T-cell (primary cell): Measurements from ENCODE around the gene ADAMTSL1. TPM values are rescaled to one million over a fixed set of nuclear protein-coding genes. Genes with fewer than 3 reads are reported as not detected.

Experiments used
- ATAC-seq, 4 experiments: fragments of 200-7000 bp in 3 of 4; fragments of 150-1000 bp in 1 of 4; cut with Tn5 transposase; replicated peaks in 1 of 4; 1 replicate in 3 of 4; 2 replicates in 1 of 4; pipeline ENCODE4 v1.10.0; 2021; ENCODE audit warnings: moderate library complexity in 3 of 4, mild to moderate bottlenecking in 2 of 4, moderate number of reproducible peaks in 1 of 4
- CTCF ChIA-PET, 2 donors: fragments of 300-600 bp; sonication (Branson Sonifier 250); formaldehyde crosslinking; loops; one replicate each; lab custom pipeline; 2022; ENCODE audit warnings: antibody characterized with exemption in 2 of 2; lab: Charles Lee
- POLR2A ChIA-PET, 2 donors: fragments of 300-600 bp; sonication (Branson Sonifier 250); formaldehyde crosslinking; loops; one replicate each; lab custom pipeline; 2022; ENCODE audit warnings: antibody characterized with exemption in 2 of 2; lab: Charles Lee
- DNase-seq, 35 experiments: peaks; one replicate each; pipeline versions ENCODE4 v3.0.0 to v3.0.0-alpha.2; 2013 to 2023
- H3K27ac ChIP-seq: one replicate; pipeline ENCODE4 v1.5.1; 2013; ENCODE audit warnings: low read length
- H3K27me3 ChIP-seq, 2 experiments: replicated peaks in 1 of 2; 1 replicate in 1 of 2; 2 replicates in 1 of 2; pipeline versions ENCODE4 v1.6.1 to v1.7.0; 2013; ENCODE audit warnings: low read length in 1 of 2, mixed read lengths in 1 of 2; ENCODE audit not compliant: control insufficient read depth in 2 of 2, insufficient read depth in 2 of 2; ENCODE audit errors: extremely low read depth in 1 of 2
- H3K36me3 ChIP-seq, 2 donors: 1 replicate in 1 of 2; 2 replicates in 1 of 2; pipeline versions ENCODE4 v1.6.1 to v1.7.0; 2013; ENCODE audit warnings: low read length in 1 of 2; ENCODE audit not compliant: control insufficient read depth in 2 of 2, insufficient read depth in 1 of 2; ENCODE audit errors: extremely low read depth in 1 of 2
- H3K4me1 ChIP-seq, 2 experiments: 1 replicate in 1 of 2; 2 replicates in 1 of 2; pipeline versions ENCODE4 v1.6.1 to v1.7.0; 2013; ENCODE audit warnings: low read length in 2 of 2, mixed read lengths in 1 of 2; ENCODE audit not compliant: insufficient read depth in 2 of 2, control insufficient read depth in 1 of 2; ENCODE audit errors: extremely low read depth in 1 of 2
- H3K4me3 ChIP-seq, 2 donors: 1 replicate in 1 of 2; 2 replicates in 1 of 2; pipeline versions ENCODE4 v1.5.1 to v1.7.0; 2013; ENCODE audit warnings: mild to moderate bottlenecking in 2 of 2, low read length in 1 of 2, moderate library complexity in 1 of 2; ENCODE audit not compliant: control insufficient read depth in 1 of 2; ENCODE audit errors: extremely low read depth in 1 of 2
- H3K9me3 ChIP-seq: 2 replicates; pipeline ENCODE4 v1.7.0; 2013
- H3K27ac Mint-ChIP-seq, 2 donors: one replicate each; pipeline ENCODE4 v1.8.0; 2020 to 2021; ENCODE audit warnings: mild to moderate bottlenecking in 2 of 2, mixed read lengths in 2 of 2
- H3K27me3 Mint-ChIP-seq, 2 donors: one replicate each; pipeline ENCODE4 v1.8.0; 2021 to 2022; ENCODE audit warnings: mixed read lengths in 2 of 2
- H3K36me3 Mint-ChIP-seq: one replicate; pipeline ENCODE4 v1.8.0; 2021; ENCODE audit warnings: mixed read lengths
- H3K4me1 Mint-ChIP-seq, 3 donors: one replicate each; pipeline ENCODE4 v1.8.0; 2020 to 2022; ENCODE audit warnings: mixed read lengths in 3 of 3, mild to moderate bottlenecking in 1 of 3
- H3K4me3 Mint-ChIP-seq, 3 donors: one replicate each; pipeline ENCODE4 v1.8.0; 2020 to 2022; ENCODE audit warnings: mild to moderate bottlenecking in 3 of 3, mixed read lengths in 3 of 3, moderate library complexity in 3 of 3
- H3K9me3 Mint-ChIP-seq, 3 donors: one replicate each; pipeline ENCODE4 v1.8.0; 2020 to 2022; ENCODE audit warnings: mixed read lengths in 3 of 3
- WGBS: methylation state at CpG from one replicate; pipeline ENCODE4 v1.1.5; 2013; ENCODE audit warnings: missing lambda C conversion rate; ENCODE audit not compliant: insufficient coverage; 5-methylcytosine and 5-hydroxymethylcytosine counted together
- total RNA-seq, 35 experiments: library from RNA in 6 of 35; stranded (reverse) in 6 of 35; fragments of 120-200 nt in 1 of 35; gene quantifications; one replicate each; pipeline versions ENCODE4 v1.2.1 to v1.2.4 and lab custom pipeline; 2013 to 2026

Gene ADAMTSL1
- total RNA-seq, 5 donors from 2014 or later (not counting 1 experiment from before 2014, with no cell fraction given): 0.10 TPM; not detected in 4

DNA sequence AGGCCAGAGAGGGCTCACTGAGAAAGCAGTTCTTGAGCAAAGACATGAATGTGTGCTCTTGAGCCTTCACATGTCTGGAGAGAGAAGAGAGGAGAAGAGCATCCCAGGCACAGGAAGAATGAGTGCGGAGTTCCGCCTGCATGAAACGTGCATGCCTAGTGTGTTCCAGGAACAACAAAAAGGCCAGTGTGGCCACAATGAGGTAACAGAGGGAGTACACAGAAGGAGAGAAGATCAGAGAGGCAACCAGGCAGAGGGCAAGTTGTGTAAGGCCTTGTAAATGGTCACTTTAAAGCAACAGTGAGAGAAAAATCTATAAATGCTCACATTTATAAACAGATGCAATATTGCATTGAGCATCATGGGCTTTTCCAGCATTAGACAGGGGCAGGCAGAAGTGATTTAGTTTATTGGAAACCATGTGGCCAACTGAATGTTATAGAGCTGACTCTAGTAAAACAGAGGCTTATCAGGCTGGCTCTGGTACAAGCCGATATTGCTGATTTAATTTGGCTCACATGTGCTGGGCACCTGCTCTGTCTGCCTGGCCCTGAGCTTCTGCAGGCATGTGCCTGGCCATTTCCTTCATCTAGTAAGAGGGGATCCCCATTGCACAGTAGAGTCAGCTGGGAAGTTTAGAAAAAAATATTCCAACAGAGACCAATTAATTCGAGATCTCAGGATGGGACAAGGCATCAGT, 373.8 kb downstream of the ADAMTSL1 start:
- H3K4me3 ChIP-seq: no peak overlapping the region
- Mint-ChIP-seq H3K27ac (no peak overlapping the region), H3K27me3 (peaks cover 0 to 8% of the 10 kb centered on the region in 2 donors), H3K9me3 (peaks cover 0 to 2% (median 0%) of the 10 kb centered on the region in 3 donors), H3K4me1 (no peaks in the 10 kb centered on the region), H3K36me3 (no peaks in the 10 kb centered on the region), H3K4me3 (no peak overlapping the region)
- DNase-seq (no peak), ATAC-seq (no peak)
- CTCF ChIA-PET: no interaction called here
- H3K36me3 ChIP-seq: no peaks in the 10 kb centered on the region
- no peak overlapping the region for H3K27ac ChIP-seq
- 94% methylated on average over 3 of the region's 5 CpGs for WGBS
- no peaks in the 10 kb centered on the region for H3K4me1 ChIP-seq
- H3K27me3 ChIP-seq: peaks cover 0 to 5% of the 10 kb centered on the region in 2 experiments
- no peaks in the 10 kb centered on the region for H3K9me3 ChIP-seq
- POLR2A ChIA-PET: no interaction called here

DNA sequence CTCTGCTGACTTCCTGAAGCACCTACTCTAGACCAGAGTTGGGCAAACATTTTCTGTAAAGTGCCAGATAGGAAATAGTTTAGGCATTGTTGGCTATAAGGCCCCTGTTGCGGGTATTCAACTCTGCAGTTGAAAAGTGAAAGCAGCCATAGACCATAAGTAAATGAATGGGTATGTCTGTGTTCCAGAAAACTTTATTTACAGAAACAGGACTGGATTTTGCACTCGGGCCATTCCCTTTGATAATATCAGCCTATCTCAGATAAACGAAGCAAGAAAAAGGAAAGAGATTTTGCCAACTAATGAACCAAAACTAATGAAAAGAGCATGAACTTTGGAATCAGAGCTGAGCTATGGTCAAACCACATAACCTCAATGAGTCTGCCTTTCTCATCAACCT, 374.7 kb downstream of the ADAMTSL1 start:
- Mint-ChIP-seq H3K27me3 (peaks cover 0 to 12% of the 10 kb centered on the region in 2 donors), H3K36me3 (no peaks in the 10 kb centered on the region), H3K4me1 (no peaks in the 10 kb centered on the region), H3K27ac (no peak overlapping the region), H3K9me3 (no peaks in the 10 kb centered on the region), H3K4me3 (no peak overlapping the region)
- no peaks in the 10 kb centered on the region for H3K4me1 ChIP-seq
- DNase-seq (no peak), ATAC-seq (no peak)
- H3K27me3 ChIP-seq: peaks cover 0 to 5% of the 10 kb centered on the region in 2 experiments
- no peak overlapping the region for H3K4me3 ChIP-seq
- no peak overlapping the region for H3K27ac ChIP-seq
- CTCF ChIA-PET: no interaction called here
- H3K36me3 ChIP-seq: no peaks in the 10 kb centered on the region
- POLR2A ChIA-PET: no interaction called here
- H3K9me3 ChIP-seq: no peaks in the 10 kb centered on the region
- WGBS: no CpG with 5 or more reads among the region's 3 CpGs

DNA sequence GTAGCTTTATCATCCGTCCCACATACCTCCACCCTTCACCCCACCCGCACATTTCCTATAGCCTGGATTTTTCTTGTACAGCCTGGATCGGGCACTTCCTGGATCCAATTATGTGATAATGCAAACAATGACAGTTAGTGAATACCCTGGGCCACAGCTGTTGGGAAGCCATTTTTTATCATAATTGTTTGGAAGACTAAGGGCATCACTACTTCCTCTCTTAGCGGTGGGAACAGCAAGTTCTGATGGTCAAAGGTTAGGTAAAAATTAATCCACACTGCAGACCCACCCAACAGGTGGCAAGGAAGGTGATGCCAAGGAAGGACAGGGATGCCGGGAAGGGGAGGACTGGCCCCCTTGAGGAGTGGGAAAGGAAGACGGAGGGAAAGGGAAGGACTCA, 375.3 kb downstream of the ADAMTSL1 start:
- Mint-ChIP-seq H3K9me3 (no peaks in the 10 kb centered on the region), H3K36me3 (no peaks in the 10 kb centered on the region), H3K4me1 (no peaks in the 10 kb centered on the region), H3K4me3 (no peak overlapping the region), H3K27ac (no peak overlapping the region), H3K27me3 (peaks cover 0 to 12% of the 10 kb centered on the region in 2 donors)
- Histone ChIP-seq H3K4me3 (no peak overlapping the region), H3K36me3 (no peaks in the 10 kb centered on the region), H3K4me1 (no peaks in the 10 kb centered on the region), H3K27me3 (peaks cover 0 to 5% of the 10 kb centered on the region in 2 experiments), H3K9me3 (no peaks in the 10 kb centered on the region), H3K27ac (no peak overlapping the region)
- ATAC-seq (no peak), DNase-seq (no peak)
- ChIA-PET POLR2A (no interaction called here), CTCF (no interaction called here)
- no CpG with 5 or more reads among the region's 6 CpGs for WGBS

DNA sequence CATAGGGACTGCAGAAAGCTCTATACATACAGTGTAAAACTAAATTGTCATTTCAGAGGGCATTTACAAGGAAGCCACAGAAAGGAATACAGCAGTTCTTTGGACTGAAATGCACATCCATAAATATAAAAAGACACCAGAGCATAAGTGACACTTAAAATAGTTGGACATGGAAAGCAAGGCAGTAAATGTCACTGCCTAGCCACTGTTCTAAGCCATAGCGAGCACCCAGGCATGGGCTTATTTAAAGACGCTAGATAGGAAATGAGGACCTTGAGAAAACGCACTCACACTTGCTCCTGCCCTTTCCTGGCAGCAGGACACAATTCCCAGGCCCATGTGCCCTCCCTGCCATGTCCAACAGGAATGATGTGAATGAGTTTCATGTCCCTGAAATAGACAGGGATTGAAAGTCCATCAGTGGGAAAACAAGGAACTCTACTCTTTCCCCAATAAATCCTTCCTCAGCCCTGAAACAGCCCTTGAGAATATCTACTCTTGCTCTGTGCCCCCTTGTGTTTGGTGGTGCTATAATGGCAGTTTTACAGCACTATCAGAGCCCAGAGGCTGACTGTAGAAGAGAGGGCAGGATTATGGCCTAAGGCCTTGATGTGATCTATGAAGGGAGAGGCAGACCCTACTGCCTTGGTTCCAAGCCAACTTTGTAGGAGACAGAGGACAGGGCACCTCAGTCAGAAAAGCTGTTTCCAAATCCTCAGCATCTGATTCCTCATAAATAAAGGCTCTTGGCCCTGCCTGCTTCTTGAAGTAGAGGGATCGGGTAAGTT, 376.1 kb downstream of the ADAMTSL1 start:
- ChIA-PET POLR2A (no interaction called here), CTCF (no interaction called here)
- no peak for DNase-seq
- H3K4me1 ChIP-seq: no peaks in the 10 kb centered on the region
- no peaks in the 10 kb centered on the region for H3K9me3 ChIP-seq
- H3K36me3 Mint-ChIP-seq: no peaks in the 10 kb centered on the region
- peaks cover 0 to 5% of the 10 kb centered on the region in 2 experiments for H3K27me3 ChIP-seq
- 88% methylated on average over 3 of the region's 4 CpGs for WGBS
- no peaks in the 10 kb centered on the region for H3K36me3 ChIP-seq
- no peaks in the 10 kb centered on the region for H3K4me1 Mint-ChIP-seq
- no peak overlapping the region for H3K4me3 Mint-ChIP-seq
- ATAC-seq: no peak
- peaks cover 0 to 10% of the 10 kb centered on the region in 2 donors for H3K27me3 Mint-ChIP-seq
- no peak overlapping the region for H3K4me3 ChIP-seq
- H3K27ac Mint-ChIP-seq: no peak overlapping the region
- H3K9me3 Mint-ChIP-seq: no peaks in the 10 kb centered on the region
- no peak overlapping the region for H3K27ac ChIP-seq

DNA sequence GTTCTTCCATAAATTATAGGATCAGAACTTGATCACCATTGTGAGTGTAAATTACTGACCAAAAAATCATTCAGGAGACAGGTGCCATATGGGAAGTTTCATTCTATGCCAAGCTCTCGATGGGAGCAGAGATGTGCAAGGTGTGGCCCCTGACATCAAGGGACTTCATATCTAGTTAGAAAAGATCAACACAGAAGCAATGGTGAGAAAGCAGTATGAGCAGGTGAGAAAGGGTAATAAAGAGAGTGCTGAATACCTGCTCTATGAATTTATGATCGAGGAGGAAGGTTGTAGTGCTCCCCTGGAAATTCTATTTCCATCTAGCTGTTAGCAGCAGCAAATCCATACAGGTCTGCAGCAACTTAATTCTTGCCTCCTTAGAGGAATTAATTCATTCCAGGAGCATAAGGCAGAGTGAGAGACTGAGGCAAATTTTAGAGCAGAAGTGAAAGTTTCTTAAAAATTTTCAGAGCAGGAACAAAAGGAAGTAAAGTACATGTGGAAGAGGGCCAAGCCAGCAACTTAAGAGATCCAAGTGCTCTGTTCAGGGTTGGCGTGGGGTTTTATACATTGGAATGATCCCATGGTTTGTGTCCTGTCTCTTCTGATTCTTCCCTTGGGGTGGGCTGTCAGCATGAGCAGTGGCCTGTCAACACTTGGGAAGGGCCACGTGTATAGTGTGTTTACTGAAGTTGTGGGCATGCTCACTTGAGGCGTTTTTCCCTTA, 377.3 kb downstream of the ADAMTSL1 start:
- Histone ChIP-seq H3K4me3 (no peak overlapping the region), H3K36me3 (no peaks in the 10 kb centered on the region), H3K4me1 (no peaks in the 10 kb centered on the region), H3K27ac (no peak overlapping the region), H3K9me3 (no peaks in the 10 kb centered on the region), H3K27me3 (no peaks in the 10 kb centered on the region)
- no peak overlapping the region for H3K4me3 Mint-ChIP-seq
- no peaks in the 10 kb centered on the region for H3K4me1 Mint-ChIP-seq
- 85% methylated on average over 2 of the region's 5 CpGs for WGBS
- ChIA-PET CTCF (no interaction called here), POLR2A (no interaction called here)
- H3K36me3 Mint-ChIP-seq: no peaks in the 10 kb centered on the region
- ATAC-seq (no peak), DNase-seq (no peak)
- no peak overlapping the region for H3K27ac Mint-ChIP-seq
- no peaks in the 10 kb centered on the region for H3K9me3 Mint-ChIP-seq
- H3K27me3 Mint-ChIP-seq: peaks cover 0 to 8% of the 10 kb centered on the region in 2 donors

DNA sequence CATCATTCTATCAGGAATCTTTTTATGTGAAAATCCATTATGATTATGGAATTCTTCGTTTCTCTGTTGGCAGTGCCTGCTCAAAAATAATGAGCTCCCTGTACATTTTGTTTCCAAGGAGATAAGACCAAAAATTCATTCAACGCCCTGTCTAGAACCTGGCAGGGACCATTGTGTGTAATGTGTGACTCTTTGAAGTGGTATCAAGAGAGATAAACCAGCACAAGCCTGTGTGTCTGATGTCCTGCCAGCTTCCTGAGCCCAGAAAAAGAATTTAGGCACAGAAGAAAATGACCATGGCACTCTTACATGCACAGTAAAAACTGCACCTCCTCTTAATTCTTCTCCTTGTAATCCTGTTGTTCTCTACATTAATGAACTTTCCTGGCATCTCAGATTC, 381.7 kb downstream of the ADAMTSL1 start:
- no peaks in the 10 kb centered on the region for H3K4me1 Mint-ChIP-seq
- no peaks in the 10 kb centered on the region for H3K36me3 ChIP-seq
- no peak overlapping the region for H3K27ac ChIP-seq
- no CpG with 5 or more reads among the region's 2 CpGs for WGBS
- H3K4me3 Mint-ChIP-seq: no peak overlapping the region
- DNase-seq (no peak), ATAC-seq (no peak)
- POLR2A ChIA-PET: interaction anchor here in 1 of 2 donors (0.6 kb wide), 1 partner anchor 129 kb away, joined by 3 read pairs; no protein-coding TSS in a partner anchor
- no peaks in the 10 kb centered on the region for H3K9me3 ChIP-seq
- no peaks in the 10 kb centered on the region for H3K4me1 ChIP-seq
- H3K27me3 ChIP-seq: no peaks in the 10 kb centered on the region
- CTCF ChIA-PET: no interaction called here
- no peak overlapping the region for H3K27ac Mint-ChIP-seq
- H3K4me3 ChIP-seq: no peak overlapping the region
- no peaks in the 10 kb centered on the region for H3K36me3 Mint-ChIP-seq
- H3K27me3 Mint-ChIP-seq: peaks cover 4 to 14% of the 10 kb centered on the region in 2 donors
- no peaks in the 10 kb centered on the region for H3K9me3 Mint-ChIP-seq
